NCI-H1092 (cell line): ENCODE measurements around the gene NAV2.

ENCODE experiments used
- DNase-seq: peaks from one replicate; lab custom pipeline; 2025; lab: John Stamatoyannopoulos, UW

Gene NAV2

DNA sequence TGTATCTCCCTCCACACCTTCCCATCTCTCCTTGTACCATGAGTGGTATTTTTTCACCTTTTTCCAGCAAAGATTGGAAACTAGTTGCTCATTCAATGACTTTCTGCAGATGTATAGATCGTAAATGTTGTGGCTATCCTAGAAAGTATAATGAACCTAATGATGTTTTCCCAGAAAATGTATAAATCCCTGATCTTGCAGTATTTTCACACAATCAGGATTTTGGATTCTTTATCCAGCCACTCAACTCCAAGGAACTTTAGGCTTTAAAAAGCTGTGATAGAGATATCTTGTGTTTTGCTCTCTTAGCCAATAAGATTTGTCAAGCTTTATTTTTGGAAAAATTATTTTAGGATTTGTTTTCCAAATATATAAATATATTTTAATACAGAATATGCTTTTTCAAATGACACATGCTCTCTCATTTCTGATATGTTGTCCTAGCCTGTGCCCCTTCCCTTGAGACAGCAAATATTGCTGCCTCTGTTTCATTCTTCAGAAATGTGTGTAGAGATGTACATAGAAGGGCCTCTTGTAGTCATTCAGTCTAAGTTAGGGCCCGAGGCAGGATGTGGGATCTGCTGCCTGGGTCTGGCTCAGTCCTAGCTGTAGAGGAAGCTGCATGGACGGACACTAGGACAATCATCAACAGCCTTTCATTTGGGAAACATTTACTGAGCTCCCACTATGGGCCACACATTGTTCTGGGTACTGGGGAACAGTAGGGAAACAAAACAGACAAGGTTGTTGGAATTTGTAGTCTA, 62.4 kb downstream of the NAV2 start:
- DNase-seq = no peak

DNA sequence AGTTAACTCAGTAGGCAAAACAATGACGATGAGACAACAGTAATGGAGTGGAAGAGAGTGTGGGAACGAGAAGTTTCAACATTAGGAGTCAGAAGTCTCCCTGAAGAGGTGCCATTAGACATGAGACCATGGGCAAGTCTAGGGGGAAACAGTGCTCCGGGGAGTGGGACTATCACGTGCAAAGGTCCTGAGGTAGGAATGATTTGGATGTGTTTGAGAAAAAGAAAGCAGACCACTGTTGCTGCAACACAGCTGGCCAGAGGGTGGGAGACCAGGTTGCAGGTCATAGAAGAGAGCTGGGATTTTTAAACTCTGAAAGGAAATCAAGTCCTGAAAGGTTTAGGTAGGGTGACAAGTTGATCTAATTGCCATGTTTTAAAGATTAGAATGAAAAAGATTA, 63.0 kb downstream of the NAV2 start:
- no peak for DNase-seq

DNA sequence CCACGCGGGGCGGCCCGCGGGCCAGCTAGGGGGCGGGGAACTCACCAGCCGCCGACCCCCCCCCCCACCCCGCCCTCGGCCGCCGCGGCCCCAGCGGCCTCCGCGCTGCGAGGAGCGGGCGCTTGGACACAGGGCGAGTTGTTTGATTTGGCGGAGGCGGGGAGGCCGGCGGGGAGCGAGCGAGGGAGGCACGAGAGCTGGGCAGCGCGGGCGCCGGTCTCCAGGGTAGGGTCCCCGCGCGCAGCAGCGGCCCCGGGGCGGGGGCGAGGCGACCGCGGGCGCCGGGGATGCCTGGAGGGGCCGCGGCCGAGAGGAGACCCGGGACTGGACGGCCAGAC, 64.4 kb downstream of the NAV2 start:
- no peak for DNase-seq

DNA sequence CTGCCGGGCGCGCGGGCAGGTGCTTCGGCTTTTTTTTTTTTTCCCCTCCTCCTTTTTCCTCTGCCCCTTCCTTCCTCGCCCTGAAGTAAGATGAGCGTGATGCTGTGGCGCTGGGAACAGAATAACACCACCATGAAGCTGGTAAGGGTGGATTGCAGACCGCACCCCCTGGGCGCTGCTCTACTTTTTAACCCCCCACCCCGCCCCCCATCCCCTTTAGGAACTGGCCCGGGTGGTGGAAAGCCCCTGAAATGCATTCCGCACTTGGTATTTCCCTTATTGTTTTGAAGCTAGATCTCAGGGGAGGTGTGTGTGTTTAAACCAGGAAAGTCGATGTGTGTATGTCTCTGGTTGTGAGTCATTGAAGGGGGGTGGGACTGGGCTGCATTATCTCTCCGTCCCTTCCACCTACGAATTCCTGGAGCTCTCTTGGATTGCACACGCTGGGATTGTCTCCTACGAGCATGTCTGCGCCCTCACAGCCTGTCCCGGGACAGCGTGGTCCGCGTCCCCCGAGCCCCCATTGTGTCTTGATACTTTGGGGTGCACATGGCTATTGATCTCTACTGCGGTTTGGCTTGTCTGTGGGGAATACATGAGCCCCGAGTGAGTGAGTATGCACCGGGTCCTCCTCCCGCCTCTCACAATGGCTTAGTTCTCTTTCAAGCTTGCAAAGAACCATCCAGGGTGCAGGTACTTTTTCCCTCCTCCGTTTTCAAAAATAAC, 64.9 kb downstream of the NAV2 start:
- no peak for DNase-seq

DNA sequence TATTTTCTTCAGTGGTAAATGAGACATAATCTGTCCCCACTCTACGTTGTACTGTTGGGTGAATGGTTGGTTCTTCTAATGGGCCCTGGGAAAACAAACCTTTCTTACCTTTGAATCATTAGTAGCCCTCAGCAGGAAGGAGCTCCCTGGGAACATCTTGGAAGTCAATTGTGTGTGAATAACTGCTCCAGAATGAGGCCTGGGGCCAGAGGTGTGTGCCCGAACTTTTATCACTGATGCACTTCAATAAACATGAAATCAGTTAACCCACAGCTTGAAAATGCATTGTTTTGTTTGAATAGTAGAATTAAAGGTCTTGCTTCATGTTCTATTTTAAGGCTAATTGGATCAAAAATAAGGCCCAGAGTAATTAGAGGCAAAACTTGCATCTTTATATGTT, 67.1 kb downstream of the NAV2 start:
- DNase-seq = no peak

DNA sequence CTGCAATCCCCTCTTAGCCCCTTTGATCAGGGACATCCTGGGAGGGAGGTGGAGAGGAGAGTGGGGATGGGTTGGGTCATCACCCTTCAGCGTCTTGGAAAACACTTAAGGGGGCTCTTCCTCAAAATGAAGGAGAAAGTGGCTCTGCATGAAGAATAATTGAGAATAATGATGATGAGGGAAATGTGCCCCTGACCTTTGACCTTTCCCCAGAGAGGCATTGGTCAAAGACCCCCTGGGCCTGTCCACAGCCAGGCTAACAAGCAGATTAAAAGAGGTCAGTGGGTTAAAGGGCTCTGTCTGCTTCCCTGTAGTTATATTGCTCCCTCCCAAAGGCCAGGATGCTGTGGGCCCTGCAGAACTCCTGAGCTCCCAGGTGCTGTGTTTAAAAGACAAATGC, 68.7 kb downstream of the NAV2 start:
- no peak for DNase-seq

DNA sequence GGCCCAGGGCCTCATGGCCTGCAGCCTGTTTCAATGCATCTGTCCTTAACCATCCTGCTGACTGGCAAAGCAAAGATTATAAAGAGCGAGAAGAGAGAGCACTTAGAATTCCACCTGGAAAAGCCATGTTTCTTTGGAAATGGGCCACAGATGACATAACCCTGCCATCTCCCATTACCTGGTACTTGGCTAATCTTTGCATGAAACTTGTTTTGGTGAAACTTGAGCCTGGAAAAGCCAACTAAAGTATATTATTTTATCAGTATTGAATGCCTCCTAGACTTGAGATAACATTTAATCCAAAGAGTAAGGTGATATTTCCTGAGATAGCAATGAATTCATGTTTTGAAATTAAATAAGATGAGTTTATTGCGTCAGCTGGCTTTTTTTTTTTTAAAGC, 72.6 kb downstream of the NAV2 start:
- no peak for DNase-seq

DNA sequence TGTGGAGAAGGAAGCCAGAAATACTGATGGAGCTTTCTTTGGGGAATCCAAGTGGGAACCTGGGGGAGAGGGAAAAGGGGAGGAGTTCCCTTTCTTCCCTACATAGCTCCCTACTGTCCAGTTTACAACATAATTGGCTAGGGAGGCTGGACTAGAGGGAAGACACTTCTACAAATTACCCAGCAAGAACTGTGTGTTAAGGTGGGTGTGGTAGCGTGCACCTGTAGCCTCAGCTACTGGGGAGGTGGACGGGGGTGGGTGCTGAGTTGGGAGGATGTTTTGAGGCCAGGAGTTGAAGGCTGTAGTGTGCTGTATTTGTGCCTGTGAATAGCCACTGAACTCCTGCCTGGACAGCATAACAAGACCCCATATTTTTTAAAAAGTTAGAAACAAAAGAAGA, 74.0 kb downstream of the NAV2 start:
- no peak for DNase-seq

DNA sequence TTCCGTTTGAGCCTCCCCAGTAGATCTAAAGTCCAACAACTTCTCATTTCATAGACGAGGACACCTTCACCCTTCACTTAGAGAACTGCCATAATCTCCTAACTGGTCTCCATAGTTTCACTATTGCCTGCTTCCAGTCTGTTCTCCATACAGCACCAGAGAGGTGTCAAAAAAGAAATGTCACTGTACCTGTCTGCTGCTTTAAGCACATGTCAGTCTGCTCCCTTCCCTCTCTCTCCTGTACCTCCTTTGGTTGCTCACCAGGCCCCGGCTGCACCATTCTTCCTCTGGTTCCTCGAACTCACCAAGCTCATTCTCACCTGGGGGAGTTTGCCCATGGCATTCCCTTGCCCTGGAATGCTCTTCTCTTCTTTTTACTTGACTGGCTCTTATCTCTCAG, 75.8 kb downstream of the NAV2 start:
- no peak for DNase-seq

DNA sequence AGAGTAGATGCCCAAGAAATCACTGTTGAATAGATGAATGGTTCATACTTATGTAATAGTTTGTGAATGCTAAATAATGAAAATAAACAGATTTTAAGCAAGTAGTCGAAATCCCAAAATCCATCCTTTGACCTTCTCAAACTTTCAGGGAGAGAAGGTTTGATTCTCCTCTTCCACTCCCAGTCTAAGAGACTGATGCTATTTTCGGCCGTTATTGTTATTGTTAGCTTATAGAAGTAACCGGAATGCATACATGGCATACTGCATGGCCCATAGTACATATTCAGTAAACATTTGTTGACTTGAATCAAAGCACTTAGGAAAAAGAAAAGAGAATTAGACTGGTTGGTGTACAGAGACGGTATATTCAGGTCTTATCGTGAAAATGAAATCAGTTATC, 76.6 kb downstream of the NAV2 start:
- DNase-seq = no peak

DNA sequence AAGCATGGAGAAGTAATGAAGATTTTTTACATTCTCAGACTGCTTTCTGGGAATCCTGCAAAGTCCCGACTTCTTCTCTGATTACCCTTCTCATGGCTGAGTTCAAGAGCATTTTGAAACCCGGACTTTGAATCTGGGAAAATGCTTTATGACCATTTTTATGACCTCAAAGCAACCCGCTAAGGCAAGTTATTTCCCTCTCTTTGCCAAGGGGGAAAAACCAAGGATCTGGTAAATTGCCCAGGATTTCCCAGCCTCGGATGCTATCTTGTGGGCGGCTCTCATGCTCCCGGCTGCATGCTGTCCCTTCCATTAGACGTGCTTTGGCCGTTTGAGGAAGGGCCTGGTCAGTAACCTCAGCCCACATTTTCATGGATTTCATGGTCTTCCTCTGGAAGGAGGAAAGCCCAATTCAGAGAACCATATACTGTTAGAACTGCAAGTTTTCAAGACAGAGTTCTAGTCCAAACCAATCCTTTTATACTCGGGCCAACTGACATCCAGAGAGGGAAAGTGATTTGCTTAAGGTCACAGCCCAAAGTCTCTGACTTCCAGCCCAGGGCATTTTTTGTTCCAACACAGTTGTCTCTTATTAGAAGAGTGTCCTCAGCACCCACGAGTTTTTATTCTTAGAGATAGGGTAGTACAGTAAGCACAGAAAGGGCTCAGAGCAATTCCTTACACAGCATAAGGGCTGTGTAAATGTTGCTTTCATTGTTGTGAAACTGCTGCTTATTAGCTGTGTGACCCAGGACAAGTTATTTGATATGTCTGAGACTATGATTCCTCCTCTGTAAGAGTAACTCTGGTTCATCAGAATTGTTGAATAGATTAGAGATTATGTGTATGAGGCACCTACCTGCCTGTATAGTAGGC, 77.4 kb downstream of the NAV2 start:
- DNase-seq = no peak

DNA sequence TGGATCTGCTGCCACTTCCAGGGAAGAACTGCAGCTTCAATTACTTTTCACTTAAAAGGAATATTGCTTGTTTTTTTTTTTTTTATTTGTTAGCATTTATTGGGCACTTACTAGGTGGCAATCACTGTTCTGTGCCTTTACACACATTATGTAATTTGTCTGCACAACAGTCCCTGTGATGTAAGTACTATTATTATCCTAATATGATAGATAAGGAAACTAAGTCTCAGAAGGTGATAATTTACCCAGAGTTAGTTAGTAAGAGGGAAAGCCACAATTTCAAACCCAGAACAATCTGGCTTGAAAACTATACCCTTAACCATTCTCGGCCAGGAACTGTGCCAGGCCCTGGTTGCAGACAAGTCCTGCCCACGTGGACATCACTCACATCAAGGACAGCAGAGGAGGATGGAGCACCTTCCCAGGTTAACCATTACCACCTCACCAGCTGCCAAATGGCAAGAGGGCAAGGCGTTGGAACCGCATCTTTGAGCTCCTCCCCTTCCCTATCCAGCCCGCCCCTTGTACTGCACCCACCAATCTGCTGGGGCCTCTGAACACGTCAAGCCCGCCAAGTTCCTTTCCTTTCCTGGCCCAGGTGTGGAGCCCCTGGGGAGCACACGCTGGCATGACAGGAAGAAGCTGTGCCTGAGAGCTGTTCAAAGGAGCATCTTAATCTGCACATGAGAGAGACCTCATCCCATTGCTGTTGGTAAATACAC, 78.4 kb downstream of the NAV2 start:
- DNase-seq = no peak

DNA sequence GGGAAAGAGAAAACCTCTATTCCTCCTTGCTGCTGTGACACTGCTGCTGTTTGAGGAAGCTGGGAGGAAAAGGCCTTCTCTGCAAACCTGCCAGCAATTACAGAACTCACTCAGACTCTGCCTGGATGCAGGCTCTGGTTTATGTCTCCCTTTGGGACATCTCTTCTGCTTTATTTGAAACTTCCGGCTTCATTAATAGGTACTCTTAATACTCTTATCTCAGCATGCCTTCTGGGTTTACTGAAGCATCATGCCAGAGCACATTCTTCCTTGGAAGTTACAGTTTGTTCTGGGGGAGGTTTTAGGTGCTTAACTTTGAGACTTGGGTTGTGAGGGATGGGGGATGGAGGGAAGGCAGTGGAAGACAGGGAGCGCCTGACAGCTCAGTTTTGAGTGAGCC, 79.9 kb downstream of the NAV2 start:
- DNase-seq = no peak

DNA sequence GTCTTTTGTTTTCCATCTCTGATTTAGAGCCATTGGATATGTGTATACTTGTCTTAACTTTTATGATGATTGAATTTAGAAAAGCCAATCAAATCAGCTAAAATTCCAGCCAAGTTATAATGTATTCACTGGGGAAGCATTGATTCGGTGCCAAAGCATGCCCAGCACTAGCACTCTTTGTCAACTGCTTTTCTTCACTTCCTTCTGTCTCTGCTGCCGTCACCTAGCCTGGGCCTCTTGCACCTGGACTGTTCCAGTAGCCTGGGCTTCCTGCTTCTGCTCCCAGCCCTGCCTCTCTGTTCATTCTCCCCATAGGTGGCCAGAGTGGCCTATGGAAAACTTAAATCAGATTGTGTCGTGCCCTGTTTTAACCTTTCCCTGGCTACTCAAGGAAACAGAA, 80.7 kb downstream of the NAV2 start:
- DNase-seq = no peak

DNA sequence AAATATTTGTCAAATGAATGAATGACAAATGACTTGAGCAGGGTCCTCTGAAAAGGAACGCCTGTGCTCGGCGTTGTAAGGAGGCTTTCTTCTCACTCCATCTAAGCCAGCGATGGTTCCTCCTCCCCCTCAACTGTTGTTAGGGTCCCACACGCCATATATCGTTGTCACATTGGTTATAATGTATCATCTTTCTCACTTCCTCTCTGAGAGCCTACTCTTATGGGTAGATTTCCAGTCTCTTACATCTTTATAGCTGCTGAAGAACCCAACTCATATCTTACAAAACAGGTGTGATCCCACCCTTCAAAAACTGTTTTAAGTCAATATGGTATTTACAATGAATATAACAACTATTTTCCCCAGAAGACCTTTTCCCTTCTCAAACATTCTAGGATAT, 81.5 kb downstream of the NAV2 start:
- DNase-seq = no peak

DNA sequence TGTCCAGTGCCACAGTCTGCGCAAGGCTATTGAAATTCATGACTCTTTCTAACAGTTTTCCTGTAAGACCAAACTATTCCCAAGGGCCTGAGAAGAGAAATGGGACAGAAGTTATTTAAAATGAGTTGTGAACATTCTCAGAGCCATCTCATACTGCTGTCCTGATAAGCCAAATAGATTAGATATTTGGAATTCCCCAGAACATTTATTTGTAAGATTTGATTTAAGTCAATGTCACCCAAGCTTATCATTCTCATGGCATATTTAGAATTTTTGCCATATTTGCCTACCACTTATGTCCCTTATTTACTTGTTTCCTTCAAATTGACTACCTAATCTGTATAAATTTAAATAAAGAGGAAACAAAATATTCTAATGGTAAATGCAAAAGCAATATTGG, 82.4 kb downstream of the NAV2 start:
- DNase-seq = no peak

DNA sequence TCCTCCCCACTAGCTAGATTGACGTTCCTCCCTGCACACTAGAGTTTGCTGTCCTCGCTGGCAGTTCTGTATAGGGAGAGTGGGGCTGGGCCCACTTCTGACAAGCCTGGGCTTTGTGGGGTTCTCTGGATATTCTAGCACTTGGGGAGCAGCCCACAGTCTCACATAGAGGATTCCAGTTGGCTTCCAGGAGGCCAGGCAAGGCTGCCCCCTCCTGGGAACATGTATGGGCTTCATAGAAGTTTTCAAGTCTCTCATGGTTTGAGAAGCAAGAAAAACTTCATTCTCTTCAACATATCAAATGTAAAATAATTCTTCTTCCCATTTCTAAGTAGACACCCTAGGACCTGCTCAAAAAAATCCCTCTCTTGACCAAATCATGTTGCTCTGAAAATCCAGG, 87.5 kb downstream of the NAV2 start:
- no peak for DNase-seq

DNA sequence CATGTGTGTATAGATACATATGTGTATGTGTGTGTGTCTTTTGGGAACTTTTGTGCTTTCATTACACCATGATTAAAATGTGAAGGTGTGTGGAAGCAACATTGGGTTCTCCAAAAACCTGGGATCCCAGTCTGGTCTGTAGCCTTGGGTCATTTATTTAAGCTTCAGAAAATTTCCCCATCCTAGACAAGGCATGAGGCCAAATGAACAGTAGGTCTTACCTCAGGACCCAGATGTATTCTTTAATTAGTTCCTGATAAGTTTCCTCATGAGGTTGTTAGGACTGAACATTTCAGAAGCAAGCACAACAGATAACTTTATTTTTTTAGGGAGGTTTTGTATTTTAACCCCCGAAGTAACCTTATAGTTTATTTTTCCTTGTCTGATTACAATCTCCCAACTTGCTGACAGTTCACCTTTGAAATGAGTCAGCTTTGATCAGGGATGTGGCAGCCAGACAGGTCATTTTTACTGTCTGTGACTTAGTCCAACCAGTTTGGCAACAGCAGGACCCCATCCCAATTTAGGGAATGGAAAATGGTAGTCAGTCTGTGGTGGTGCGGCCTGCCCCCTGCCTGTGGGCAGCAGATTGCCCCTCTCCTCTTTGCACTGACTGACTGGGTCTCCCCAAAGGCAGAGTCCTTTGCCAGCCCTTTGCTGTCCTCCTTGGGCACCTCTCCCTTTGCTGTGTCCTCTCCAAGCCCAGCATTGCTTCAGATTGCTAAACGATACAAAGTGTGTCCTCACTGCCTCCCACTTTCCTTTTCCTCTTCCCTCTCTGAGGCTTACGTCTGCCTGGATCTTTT, 88.3 kb downstream of the NAV2 start:
- no peak for DNase-seq

DNA sequence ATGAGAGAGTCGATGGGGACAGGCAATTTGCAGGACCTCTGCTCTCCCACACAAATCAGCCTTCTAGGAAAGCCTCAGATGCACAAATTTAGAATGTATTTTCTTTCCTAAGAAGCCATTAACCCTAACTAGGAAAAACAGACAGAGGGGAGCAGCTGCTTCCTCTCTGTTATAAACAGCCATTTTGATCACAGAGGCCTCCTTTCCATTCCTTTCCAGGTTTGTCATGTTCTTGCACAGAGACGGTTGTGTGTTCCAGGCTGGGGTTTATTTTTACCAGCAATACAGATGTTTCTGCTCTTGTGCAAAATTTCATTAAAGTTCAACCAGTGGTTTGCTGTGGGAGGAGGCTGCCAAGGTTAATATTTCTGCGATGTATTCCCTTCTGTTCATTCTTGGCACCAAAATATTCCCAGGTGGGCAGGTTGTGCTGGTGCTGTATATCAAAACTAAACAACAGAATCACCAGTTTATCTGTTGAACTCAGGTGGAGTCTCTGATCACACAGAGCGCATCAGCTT, 90.2 kb downstream of the NAV2 start:
- no peak for DNase-seq

DNA sequence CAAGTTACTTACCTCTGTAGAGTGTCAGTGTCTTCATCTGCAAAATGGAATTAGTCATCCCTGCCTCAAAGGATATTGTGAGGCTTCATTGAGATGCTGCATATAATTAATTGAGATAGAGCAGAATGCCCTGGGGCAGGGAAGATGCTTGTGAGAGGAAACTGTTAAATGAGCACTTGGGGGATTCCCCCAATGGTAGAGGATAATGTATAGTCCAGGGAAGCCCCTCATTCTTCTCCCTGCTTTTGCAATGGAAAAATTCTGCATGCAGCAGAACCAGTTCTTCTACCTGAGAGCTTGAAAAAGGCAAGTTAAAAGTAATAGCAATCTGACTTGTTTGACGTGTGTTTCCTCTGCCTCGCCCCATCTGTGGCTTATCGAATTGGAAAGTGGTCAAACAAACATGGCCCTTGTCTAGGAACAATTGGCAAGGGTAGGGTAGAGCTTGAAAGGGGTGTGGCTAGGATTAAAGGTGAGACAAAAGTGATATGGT, 90.9 kb downstream of the NAV2 start:
- no peak for DNase-seq

DNA sequence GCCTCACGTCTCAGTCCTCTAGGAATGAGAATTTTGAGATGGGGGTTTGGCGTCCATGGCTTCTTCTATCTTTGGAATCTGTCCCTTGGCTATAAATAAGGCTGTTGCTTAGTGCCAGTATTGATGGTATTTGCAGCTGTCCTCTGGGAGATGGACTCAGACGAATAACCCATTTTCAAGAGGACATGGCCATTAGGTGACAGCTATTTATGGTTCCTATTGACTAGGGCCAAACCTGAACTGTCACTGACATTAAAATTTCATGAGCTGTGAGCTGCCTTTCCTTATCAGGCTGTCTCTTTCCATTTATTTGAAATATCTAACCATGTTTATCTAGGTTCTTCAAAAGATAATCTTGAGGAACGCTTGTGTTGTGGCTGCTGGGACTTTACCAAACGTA, 92.7 kb downstream of the NAV2 start:
- DNase-seq = no peak
